Panc1 (cell line): Measurements from ENCODE around the gene ZFAND3.

ENCODE experiments used
- POLR2AphosphoS5 ChIP-seq: IDR thresholded peaks from 2 replicates; pipeline ENCODE4 v1.6.1; 2012; ENCODE audit warnings: mild to moderate bottlenecking, low read depth, low read length, moderate library complexity
- TCF7L2 ChIP-seq: IDR thresholded peaks from 2 replicates; pipeline ENCODE4 v1.6.1; 2011; ENCODE audit warnings: mild to moderate bottlenecking, low read depth, low read length, inconsistent platforms
- TF ChIP-seq, protein P1 (sequence below): fragments of 450-650 bp; IDR thresholded peaks from 2 replicates; pipeline ENCODE4 v1.5.1; 2017; ENCODE audit warnings: mild to moderate bottlenecking
- TF ChIP-seq, protein P2 (sequence below), 2 experiments: IDR thresholded peaks; 2 replicates each; pipeline ENCODE4 v1.6.1; 2011 to 2012; ENCODE audit warnings: low read depth in 2 of 2, control low read depth in 1 of 2, low read length in 1 of 2, mild to moderate bottlenecking in 1 of 2, moderate library complexity in 1 of 2; ENCODE audit not compliant: insufficient read depth in 1 of 2

DNA sequence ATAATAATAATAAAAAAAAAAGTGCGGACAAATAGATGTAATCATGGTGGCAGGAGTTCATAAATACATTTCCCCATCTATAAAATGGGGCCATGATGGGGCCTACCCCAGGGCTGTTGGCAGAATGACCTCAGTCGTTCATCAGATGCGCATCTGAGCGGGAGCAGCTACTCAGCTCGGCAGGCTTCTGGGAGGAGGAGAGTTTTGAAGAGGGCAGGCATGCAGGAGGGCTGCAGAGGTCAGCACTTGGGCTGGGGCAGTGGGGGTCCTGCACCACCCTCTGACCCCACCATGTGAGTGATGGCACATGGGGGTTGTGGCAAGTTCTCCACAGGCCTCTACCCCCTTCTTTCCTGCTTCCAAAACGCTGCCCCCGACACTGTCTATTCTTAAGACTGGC, 373.5 kb downstream of the ZFAND3 start:
- TF ChIP-seq, protein P1, sequence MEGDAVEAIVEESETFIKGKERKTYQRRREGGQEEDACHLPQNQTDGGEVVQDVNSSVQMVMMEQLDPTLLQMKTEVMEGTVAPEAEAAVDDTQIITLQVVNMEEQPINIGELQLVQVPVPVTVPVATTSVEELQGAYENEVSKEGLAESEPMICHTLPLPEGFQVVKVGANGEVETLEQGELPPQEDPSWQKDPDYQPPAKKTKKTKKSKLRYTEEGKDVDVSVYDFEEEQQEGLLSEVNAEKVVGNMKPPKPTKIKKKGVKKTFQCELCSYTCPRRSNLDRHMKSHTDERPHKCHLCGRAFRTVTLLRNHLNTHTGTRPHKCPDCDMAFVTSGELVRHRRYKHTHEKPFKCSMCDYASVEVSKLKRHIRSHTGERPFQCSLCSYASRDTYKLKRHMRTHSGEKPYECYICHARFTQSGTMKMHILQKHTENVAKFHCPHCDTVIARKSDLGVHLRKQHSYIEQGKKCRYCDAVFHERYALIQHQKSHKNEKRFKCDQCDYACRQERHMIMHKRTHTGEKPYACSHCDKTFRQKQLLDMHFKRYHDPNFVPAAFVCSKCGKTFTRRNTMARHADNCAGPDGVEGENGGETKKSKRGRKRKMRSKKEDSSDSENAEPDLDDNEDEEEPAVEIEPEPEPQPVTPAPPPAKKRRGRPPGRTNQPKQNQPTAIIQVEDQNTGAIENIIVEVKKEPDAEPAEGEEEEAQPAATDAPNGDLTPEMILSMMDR, result no peak
- TF ChIP-seq POLR2AphosphoS5 (no peak), TCF7L2 (no peak)
- TF ChIP-seq, protein P2, sequence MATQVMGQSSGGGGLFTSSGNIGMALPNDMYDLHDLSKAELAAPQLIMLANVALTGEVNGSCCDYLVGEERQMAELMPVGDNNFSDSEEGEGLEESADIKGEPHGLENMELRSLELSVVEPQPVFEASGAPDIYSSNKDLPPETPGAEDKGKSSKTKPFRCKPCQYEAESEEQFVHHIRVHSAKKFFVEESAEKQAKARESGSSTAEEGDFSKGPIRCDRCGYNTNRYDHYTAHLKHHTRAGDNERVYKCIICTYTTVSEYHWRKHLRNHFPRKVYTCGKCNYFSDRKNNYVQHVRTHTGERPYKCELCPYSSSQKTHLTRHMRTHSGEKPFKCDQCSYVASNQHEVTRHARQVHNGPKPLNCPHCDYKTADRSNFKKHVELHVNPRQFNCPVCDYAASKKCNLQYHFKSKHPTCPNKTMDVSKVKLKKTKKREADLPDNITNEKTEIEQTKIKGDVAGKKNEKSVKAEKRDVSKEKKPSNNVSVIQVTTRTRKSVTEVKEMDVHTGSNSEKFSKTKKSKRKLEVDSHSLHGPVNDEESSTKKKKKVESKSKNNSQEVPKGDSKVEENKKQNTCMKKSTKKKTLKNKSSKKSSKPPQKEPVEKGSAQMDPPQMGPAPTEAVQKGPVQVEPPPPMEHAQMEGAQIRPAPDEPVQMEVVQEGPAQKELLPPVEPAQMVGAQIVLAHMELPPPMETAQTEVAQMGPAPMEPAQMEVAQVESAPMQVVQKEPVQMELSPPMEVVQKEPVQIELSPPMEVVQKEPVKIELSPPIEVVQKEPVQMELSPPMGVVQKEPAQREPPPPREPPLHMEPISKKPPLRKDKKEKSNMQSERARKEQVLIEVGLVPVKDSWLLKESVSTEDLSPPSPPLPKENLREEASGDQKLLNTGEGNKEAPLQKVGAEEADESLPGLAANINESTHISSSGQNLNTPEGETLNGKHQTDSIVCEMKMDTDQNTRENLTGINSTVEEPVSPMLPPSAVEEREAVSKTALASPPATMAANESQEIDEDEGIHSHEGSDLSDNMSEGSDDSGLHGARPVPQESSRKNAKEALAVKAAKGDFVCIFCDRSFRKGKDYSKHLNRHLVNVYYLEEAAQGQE (IDR thresholded peaks at IDR 0.05; ENCODE audit: insufficient read depth in 1 of 2, low read depth in 2 of 2, low read length in 1 of 2), result no peak
